Measurements from ENCODE around the gene CSF1R.
"Not testable (repeated sequence)": the region's sequence is repeated elsewhere in the genome, so short reads cannot be mapped to it uniquely, and the experiment has no call there.

Gene CSF1R

GRCh38 chr5:150053713-150054392, 32.5 kb downstream of the CSF1R start:
- DNase-seq = no peak

- no peak for DNase-seq
Observed at GRCh38 chr5:150052956-150053712, 33.2 kb downstream of the CSF1R start.

GRCh38 chr5:150052226-150052955, 34.0 kb downstream of the CSF1R start:
- no peak for DNase-seq

- DNase-seq = no peak
Observed at GRCh38 chr5:150051657-150052195, 34.6 kb downstream of the CSF1R start.

GRCh38 chr5:150050172-150050811, 36.1 kb downstream of the CSF1R start:
- not testable (repeated sequence) for DNase-seq

GRCh38 chr5:150046031-150046430, 40.3 kb downstream of the CSF1R start:
- DNase-seq = no peak

- DNase-seq = no peak
Observed at GRCh38 chr5:150045549-150045948, 40.8 kb downstream of the CSF1R start.

GRCh38 chr5:150044712-150045111, 41.6 kb downstream of the CSF1R start:
- no peak for DNase-seq

- DNase-seq = no peak
Observed at GRCh38 chr5:150044329-150044681, 42.0 kb downstream of the CSF1R start.

GRCh38 chr5:150043657-150044328, 42.6 kb downstream of the CSF1R start:
- DNase-seq = no peak

- no peak for DNase-seq
Observed at GRCh38 chr5:150042459-150042858, 43.9 kb downstream of the CSF1R start.

GRCh38 chr5:150038547-150038946, 47.8 kb downstream of the CSF1R start:
- DNase-seq = no peak

GRCh38 chr5:150036513-150036912, 49.8 kb downstream of the CSF1R start:
- no peak for DNase-seq

- DNase-seq = no peak
Observed at GRCh38 chr5:150035139-150035895, 51.0 kb downstream of the CSF1R start.

GRCh38 chr5:150034662-150035061, 51.7 kb downstream of the CSF1R start:
- DNase-seq = no peak

GRCh38 chr5:150033334-150033733, 53.0 kb downstream of the CSF1R start:
- no peak for DNase-seq

- not testable (repeated sequence) for DNase-seq
Observed at GRCh38 chr5:150028047-150028446, 58.3 kb downstream of the CSF1R start.

- DNase-seq = no peak
Observed at GRCh38 chr5:150026682-150027172, 59.6 kb downstream of the CSF1R start.

- no peak for DNase-seq
Observed at GRCh38 chr5:150024346-150024984, 61.9 kb downstream of the CSF1R start.

- DNase-seq = no peak
Observed at GRCh38 chr5:150023136-150023535, 63.2 kb downstream of the CSF1R start.

GRCh38 chr5:150022681-150023080, 63.7 kb downstream of the CSF1R start:
- DNase-seq = no peak
